NCI-H1436 (cell line): ENCODE results near the gene VDR.
"Not testable (repeated sequence)": the region's sequence is repeated elsewhere in the genome, so short reads cannot be mapped to it uniquely, and the experiment has no call there.

ENCODE experiments used
- DNase-seq: peaks from one replicate; lab custom pipeline; 2025; lab: John Stamatoyannopoulos, UW

VDR gene

DNA sequence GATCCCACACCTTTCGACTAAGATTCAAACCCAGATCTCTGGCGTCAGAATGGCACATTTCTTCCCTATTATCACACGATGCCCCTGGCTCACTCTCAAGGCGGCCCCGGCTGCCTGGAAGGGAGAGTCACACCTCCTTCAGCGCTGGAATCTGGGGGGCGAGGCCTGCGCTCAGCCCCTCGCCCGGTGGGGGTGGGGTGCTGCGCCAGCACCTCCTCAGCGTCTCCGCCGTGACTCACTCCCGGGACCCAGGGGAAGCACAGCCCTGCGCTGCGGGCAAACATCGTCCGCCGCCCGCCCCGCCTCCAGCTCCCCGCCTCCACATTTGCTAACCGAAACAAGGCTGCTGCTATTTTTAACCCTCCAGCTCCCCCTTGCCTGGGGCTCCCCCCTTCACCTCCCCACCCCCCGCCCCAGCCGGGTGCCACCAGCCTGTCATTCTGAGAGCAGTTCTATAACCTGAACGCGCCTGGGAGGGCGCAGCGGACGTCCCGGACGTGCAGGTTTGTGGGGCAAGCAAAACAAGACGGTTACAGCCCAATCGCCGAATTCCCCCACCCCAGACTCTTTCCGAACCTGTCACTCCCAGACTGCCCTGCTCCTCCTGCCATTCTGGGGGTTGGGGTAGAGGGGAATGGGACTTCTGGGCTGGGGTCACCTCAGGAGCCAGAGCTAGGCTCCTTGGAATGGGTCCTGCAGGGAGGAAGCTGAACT lies 91.8 kb downstream of the VDR start:
- DNase-seq: peak; percentile 62

DNA sequence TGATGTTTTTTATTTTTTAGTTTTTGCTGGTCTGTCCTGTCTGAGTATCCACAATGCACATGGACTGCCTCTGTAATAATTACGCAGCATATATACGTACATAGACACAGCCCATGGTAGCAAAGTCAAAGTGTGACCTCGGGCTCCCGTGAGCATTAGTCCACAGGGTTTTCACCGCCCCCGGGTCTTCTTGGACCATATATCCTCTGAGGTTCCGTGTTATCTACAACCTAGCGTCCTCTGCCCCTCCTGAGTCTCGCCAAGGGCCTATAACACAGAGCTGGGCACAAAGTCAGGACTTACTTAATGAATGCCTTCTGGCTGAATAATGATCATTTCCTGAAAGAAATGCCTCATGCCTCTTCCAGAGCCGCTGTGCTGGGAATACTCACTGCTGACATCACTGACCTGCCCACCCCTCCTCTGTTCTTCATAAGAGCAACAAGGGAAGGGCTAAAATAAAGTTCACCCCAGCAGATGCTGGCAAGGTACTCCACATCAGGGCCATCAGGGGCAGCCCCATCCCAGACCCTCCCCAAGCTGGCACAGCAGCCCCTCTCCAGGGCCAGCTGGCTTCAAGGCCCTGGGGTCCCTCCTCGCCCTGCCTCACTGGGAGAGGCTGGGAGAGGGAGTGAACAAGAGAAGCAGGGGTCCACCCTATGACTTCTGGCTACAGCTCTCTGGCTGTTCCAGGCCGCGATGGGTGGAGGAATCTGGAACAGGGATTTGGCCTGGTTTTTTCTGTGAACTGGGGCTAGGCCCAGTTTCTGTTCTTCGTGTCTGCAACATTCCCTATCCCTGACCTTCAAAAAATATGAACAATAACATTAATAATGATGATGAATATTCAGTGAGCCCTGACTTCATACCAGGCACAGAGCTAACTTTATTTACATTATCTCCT lies 93.0 kb downstream of the VDR start:
- no peak for DNase-seq

DNA sequence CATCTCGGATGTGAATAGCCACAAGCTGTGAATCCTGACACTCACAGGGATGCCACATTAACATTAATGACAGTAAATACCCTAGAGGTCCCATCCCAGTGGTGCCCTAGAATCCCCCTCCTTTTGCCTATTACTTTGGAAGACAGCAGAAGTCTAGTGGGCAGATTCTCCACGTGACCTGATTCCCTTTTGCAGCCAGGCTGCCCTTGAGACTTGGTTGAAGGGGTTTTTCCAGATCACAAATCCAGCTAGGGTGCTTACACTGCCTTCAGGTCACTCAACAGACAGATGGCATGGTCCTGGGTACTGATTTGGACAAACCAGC lies 93.8 kb downstream of the VDR start:
- DNase-seq: no peak

DNA sequence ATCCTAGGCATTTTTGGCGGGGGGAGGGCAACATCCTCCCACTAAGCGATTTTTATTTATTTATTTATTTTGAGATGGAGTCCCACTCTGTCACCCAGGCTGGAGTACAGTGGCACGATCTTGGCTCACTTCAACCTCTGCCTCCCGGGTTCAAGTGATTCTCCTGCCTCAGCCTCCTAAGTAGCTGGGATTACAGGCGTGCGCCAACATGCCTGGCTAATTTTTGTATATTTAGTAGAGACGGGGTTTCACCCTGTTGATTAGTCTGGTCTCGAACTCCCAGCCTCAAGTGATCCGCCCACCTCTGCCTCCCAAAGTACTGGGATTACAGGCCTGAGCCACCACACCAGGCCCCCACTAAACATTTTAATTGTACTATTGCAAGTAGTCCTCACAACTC lies 95.3 kb downstream of the VDR start:
- not testable (repeated sequence) for DNase-seq

DNA sequence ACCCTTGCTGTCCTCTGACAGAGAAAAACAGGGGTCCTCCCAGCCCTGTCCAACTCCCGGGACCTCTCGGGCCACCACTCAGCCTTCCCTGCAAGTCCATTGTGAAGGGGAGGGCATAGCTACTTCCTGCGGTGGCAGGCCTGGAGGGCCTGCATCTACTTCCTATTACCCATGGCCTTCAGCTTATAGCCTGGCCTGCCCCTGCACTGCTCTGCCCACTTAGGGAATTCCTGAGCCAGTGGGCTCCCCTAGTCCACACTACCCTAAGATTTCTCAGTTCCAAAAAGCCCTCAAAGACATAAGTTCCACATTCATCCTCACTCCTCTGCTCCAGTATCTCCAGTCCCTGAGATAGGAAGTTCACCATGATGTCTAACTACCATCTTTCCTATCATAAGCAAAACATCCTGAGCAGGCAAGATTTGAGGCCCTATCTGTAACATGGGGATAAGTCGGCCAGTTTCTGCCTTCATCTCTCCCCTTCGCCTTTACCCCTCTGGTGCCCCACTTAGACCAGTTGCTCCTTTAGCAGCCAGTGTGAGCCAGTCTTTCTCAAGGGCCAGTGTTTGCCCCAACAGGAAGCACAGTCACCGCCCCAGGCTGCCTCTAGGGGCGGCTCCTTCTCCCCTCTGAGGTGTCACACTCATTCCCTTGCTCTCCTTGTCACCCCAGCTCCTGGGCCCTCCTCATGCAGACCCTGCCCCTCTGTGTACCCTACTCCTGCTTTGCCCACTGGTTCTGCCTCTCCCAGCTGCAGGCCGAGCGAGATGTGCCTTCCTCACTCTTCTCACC lies 96.0 kb downstream of the VDR start:
- no peak for DNase-seq

DNA sequence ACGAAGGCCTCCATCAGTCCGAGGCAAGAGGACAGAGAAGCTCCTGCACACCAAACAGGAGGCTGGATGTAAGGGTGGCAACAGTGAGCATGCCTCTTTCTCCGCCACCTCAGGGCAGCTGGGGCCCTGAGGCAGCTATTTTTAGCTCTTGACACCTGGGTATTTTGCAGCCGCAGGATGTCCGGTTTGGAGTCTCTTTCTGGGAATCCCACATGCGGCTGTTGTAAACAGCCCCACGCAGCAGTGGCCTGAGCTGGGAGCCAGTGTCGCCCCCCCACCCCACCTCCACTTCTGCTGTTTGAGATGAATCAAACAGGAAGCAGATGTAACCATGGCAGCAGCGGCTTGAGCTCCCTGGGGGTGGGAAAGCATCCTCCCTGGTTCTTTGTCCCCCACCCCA lies 96.7 kb downstream of the VDR start:
- DNase-seq: peak; percentile 14

DNA sequence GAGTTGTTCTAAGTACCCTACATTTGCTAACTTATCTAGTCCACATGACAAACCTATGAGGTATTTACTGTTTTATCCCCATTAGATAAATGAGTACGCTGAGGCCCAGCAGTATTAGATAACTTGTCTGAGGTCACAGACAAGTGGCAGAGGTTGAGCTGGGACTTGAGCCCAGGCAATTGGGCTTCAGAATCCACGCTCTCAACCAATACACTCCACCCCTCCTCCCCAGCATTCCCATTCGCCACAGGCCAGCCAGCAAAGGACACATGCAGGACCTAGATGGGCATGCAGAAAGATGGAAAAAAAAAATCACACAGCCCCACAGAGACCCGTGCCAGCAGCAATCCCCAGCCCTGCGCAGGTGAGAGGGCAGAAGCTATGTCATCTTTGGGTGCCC lies 97.5 kb downstream of the VDR start:
- no peak for DNase-seq

DNA sequence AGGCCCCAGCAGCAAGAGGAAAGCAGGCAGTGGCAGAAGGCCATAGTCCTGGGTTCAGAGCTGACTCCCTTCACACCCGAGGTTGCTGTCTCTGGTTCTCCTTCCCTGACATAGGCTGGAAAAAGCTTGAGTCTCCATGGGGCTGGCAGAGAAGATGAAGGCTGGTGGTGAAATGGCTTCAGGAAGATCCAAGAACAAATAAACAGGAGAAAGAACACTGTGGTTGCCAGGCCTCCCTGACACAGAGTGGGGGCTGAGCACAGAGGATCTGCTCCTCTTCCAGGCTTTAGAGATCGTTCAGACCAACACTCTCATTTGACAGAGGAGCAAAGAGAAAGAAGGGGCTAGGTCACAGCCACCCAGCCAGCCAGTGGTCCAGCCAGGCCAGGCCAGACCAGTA lies 99.4 kb downstream of the VDR start:
- DNase-seq: no peak

DNA sequence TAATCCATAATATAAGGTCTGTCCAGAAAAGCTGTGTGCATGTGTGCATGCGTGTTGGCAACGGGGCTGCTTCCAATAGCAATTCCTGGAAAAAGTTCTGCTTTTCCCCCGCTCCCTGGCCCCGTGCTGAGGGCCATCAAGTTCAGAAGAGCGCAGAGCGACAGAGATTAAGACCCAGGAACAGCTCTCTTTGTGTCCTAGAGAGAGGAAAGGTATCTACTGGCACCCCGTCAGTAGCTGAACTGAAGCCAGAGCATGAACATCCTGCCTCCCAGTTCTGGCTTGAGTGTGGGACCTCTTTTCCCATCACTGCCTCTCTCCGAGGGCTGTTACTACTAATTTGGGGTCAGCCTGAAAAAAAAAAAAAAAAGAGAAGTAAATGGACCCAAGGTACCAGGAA lies 100.6 kb downstream of the VDR start:
- no peak for DNase-seq

DNA sequence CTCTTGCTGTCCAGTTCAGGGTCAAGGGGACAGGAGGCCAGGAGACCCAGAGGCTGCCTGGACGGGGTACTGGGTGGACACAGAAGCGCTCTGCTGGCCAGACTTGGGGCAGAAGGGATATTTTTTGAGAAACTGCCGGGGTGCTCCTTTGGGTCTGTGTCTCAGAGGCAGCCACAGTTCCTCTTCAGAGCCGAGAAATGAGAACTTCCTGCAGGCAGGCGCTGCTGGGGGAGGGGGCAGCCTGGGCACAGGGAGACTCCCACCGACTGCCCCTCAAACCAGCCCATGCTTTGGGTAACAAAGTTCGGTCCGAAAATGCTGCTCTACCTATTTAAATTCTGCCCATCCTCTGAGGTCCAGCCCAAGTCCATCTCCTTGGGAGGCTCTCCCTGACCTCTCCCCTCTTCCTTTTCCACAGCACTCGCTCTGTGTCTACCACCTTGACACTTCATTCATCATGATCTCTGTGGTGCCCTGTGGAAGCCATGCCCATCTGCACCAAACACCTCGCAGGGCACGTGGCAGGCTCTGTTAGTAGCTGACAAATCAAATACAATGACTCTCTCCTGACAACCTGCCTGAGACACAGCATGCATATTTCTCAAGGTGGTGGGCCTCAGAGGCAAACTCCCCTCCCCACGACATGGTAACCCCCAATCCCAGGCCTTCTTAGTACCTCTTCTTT lies 101.5 kb downstream of the VDR start:
- DNase-seq: no peak

DNA sequence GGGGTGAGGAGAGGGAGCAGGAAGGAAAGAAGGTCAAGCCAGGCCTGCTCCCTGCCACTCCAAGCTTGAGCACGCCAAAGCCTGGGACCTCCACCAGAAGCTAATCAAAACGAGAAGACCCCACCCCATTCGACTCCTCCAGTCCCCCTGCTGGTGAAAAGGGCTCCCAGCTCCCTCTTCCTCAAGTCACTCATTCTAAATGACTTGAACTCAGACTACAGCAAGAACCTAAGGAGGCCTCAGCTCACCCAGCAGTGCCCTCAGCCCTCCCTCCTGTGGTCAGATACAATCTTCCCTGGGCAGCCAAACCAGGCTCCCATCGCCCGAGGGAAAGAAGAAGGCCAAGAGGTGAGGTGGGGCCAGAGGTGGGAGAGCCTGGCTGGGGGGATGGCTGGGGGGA lies 102.5 kb downstream of the VDR start:
- no peak for DNase-seq

DNA sequence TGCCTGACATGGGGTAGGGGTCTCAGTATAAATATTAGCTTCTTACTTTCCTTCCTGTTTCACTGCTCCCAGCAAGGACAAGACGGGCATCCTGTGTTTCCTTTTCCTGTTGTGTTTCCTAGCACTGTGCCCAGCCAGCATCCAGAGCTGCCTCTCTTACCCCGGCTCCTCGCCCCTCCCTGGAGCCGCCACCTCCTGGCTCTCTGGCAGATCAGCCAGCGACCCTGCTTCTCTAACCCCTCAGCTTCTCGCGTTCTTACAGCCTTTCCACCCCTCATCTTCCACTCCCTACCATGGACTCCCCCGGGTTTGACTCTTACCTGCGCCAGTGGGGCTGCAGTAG lies 102.9 kb downstream of the VDR start:
- DNase-seq: no peak

DNA sequence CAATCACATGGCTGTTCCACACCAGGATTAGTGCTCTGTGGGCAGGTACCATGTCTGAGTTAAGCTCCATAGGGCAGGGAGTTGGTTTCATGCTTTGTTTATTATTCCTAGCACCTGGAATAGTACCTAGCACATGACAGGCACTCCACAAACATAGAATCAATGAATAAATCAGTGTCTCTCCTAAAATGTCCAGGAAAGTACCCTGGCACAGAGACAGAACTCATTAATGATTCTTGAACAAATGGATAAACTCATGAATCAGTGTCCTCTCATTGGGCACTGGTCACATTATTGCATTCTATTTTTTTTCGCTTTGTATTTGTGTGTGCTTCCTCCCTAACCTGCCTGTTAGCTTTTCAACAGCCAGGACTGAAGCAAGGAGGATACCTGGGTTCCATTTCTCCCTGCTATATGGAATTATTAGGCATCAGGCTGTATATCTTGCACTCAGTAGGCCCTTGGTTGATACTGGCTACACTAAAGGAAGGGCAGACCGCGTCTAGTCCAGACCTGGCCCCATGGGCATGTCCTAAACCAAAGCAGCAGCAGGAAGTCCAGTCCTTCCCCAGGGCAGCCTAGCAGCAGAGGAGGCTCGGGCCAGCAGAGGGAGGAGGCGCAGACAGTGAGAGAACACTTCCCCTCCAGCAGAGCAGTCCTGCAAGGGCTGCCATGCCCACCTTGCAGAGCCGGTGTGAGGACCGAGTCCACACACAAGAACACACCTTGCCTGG lies 103.5 kb downstream of the VDR start:
- no peak for DNase-seq

DNA sequence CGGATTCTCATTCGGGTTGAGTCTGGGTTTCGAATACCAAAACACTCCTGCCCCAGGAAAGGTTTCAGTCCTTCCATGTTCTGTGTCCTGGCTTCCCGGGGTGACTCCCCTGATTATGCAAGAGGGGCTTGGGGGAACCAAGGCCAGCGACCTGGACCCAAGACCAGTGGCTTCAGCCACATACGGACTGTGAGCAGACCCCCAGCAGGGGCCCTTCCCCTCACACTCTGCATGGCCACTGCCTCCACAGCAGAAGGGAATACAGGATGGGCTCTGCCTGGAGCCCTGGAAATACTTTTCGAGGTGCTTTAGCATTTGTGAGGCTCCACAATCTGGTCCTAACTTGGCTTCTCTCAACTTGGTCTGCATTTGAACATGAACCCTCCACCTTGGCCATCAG lies 104.2 kb downstream of the VDR start:
- no peak for DNase-seq

DNA sequence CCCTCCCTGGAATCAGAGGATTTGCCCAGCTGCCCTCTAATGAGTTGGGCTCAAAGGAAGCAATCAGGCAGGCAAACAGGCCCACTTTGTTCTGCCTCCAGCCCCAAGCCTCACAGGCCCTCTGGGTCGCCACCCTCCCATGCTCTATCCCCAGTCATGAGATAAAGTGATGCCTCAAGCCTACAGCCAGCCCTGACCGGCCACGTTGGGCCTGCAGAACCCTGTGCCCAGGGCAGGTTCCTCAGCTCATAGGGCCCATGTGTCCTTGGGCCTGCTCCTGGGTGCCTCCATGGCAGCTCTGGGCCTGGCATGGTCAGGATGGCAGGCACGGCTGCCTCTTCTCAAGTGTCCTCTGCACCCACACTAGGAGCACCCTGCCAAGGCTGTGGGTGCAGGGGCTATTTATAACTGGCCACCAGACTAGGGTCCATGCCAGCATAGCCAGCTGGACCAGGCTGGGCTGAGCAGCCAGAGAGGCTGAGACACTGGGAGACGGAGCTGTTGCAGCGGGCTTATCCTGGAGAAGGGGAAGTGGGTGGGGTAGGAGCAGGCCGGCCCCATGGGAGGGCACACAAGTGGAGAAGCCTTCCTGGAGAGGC lies 105.3 kb downstream of the VDR start:
- DNase-seq: no peak

DNA sequence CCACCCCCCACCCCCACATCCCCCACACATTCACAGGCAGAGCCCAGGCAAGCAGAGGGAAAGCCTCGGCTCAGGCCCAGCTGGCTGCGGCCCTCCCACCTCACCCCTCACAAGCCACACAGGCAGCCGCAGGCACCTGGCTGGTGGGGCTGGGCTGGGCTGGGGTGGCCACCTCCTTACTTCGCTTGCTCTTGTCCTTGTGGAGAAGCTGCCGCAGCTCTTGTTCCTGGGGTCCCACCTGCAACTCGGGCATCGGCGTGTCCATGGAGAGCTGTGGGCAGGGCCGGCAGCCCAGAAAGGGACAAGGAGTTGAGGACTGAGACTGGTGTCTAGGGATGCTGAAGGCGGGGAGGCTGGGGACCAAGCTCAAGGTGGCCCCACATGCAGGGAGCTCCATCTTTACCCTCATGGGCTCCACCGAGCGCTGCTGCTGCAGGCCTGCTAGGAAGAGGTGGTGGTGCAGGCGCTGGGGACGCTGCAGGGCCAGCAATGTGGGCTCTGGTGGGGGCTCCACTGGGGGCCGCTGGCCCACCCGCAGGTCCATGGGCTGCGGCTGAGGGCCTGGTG lies 106.3 kb downstream of the VDR start:
- DNase-seq: no peak

DNA sequence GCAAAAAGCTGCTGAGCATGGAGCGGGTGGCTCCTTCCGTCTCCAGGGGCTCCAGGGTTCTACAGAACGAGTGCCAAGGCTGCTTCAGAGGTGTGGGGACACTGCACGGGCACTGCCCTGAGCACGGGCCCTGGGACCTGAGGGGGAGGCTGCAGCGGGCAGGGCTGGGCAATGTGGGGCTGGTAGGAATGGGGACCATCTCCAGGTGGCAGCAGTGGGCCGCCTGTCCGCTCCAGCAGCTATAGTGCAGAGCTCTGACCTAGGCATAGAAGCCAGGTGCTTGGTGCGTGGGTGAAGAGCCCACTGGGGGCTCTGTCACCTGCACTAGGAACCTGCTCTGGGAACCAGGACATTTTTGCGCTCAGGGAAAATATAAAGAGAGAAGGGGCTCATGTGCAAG lies 107.4 kb downstream of the VDR start:
- peak; percentile 37 for DNase-seq

DNA sequence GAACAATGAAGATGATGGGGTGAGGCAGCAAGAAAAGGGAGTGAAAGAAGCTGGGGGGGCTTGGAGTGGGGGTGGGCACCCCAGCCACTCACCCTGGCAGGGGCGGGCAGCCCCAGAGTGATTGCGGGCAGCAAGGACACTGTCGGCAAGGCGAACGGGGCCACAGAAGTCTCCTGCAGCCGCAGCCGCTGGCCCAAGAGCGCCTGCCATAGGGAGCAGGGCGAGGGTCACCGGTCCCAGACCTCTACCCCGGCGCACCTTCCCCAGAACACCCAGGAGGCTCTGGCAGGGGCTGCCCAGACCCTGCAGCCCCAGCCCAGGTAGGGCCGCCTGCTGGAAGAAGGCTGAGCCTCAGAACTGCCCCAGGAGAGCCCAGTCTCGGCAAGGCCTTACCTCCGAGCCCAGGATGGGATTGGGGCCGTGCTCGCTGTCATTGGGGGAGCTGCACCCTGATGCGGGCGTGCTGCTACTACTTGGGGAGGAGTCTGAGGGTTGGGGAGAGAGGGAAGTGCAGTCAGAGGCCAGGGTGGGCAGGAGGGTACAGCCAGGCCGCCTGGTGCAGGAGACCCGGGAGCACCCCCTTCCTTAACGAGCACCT lies 108.9 kb downstream of the VDR start:
- DNase-seq: no peak

DNA sequence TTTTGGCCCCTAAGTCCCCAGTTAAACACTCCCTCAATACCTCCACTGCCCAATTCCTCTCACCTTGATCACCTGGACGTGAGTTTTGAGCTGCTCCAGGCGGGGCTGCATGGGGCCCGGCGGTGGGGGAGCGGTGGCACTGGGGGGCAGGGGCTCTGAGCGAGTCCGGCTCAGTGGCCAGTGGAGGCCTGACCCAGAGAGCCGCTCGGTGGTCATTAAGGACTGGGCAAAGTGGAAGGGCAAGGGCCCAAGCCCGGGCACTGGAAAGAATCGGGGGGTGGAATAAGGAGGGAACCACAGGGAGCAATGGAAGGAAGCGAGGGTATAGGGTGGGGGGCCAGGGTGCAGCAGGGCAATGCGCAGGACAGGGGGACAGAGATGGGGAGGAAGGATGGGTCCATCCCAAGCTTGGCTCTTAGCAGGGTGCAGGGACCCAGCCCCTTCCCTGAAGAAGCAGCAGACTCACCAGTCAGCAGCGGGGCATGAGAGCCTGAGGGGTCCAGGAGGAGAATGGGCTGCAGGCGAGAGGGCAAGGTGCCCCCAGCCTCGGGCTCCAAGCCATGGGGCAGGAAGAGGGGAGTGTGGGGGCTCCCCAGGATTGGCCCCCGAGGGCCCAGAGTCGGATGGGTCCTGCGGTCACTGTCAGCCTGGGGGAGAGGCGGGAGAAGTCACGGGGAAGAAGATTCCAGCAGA lies 109.5 kb downstream of the VDR start:
- no peak for DNase-seq

DNA sequence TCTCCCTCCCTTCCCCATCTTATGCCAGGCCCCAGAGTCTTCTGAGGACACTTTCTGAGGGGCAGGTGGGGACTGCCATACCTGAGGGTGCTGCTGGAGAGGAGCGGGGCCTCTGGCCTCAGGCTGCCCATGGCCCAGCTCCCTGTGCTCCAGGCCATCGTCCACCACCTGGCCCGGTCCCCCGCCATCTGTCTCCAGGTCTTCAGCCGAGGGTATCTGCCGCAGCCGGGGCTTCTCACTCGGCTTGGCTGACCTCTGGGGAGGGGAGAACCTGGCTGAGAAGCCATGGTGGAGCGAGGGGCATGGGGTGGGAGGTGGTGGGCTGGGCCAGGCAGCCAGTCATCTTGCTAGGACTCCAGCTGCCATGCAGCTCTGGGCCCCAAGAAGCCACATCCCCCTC lies 110.1 kb downstream of the VDR start:
- DNase-seq: no peak
